SK-N-SH (cell line): Measurements from ENCODE around the gene UBE4B. TPM values are rescaled to one million over a fixed set of nuclear protein-coding genes. Genes with fewer than 3 reads are reported as not detected.

ENCODE experiments used
- CTCF ChIA-PET: fragments of 300-600, 350-600 bp; formaldehyde crosslinking; extraction: SDS; loops from one replicate; lab custom pipeline; 2021; lab: Yijun Ruan, JAX
- POLR2A ChIA-PET: fragments of 350-600 bp; sonication (Branson Sonifier 250); formaldehyde crosslinking; extraction: SDS; loops from one replicate; lab custom pipeline; 2020; ENCODE audit warnings: antibody characterized with exemption, inconsistent platforms; lab: Yijun Ruan, JAX
- DNase-seq: peaks from one replicate; pipeline ENCODE4 v3.0.0; 2012
- H2AFZ ChIP-seq: fragments of 200-600 bp; sonication (generic); 2 replicates; pipeline ENCODE4 v1.8.1; 2016; ENCODE audit warnings: antibody characterized with exemption, mild to moderate bottlenecking, low read depth
- H3F3A ChIP-seq: fragments of 200-600 bp; sonication (generic); replicated peaks from 2 replicates; pipeline ENCODE3; 2016; ENCODE audit warnings: antibody characterized with exemption, mild to moderate bottlenecking; ENCODE audit not compliant: insufficient read depth
- H3K27ac ChIP-seq, 2 experiments: fragments of 200-500 bp in 1 of 2; fragments of 200-600 bp in 1 of 2; sonication (Bioruptor generic) in 1 of 2; sonication (generic), shearing (Covaris generic) in 1 of 2; 2 replicates each; pipeline versions ENCODE4 v1.5.1 to v1.6.1; 2014 to 2016; ENCODE audit warnings: low read depth in 2 of 2, inconsistent platforms in 1 of 2, low read length in 1 of 2, mild to moderate bottlenecking in 1 of 2, mixed read lengths in 1 of 2
- H3K27me3 ChIP-seq: fragments of 200-600 bp; sonication (generic), shearing (Covaris generic); 2 replicates; pipeline ENCODE4 v1.6.1; 2016; ENCODE audit warnings: mixed run types; ENCODE audit not compliant: insufficient read depth
- H3K36me3 ChIP-seq, 2 experiments: fragments of 200-500 bp in 1 of 2; fragments of 200-600 bp in 1 of 2; sonication (Bioruptor generic) in 1 of 2; sonication (generic) in 1 of 2; replicated peaks in 1 of 2; 2 replicates each; pipeline versions ENCODE3 to v1.5.1; 2014 to 2016; ENCODE audit warnings: low read length in 1 of 2, mild to moderate bottlenecking in 1 of 2; ENCODE audit not compliant: insufficient read depth in 2 of 2, control insufficient read depth in 1 of 2
- H3K4me1 ChIP-seq, 2 experiments: fragments of 200-500 bp in 1 of 2; fragments of 200-600 bp in 1 of 2; sonication (Bioruptor generic) in 1 of 2; sonication (generic), shearing (Covaris generic) in 1 of 2; 2 replicates each; pipeline versions ENCODE4 v1.5.1 to v1.6.1; 2014 to 2016; ENCODE audit warnings: low read depth in 1 of 2, low read length in 1 of 2, mixed run types in 1 of 2; ENCODE audit not compliant: insufficient read depth in 2 of 2, control insufficient read depth in 1 of 2
- H3K4me2 ChIP-seq: fragments of 200-600 bp; sonication (generic), shearing (Covaris generic); 2 replicates; pipeline ENCODE4 v1.6.1; 2017; ENCODE audit warnings: mixed run types
- H3K4me3 ChIP-seq, 2 experiments: fragments of 200-500 bp in 1 of 2; fragments of 200-600 bp in 1 of 2; sonication (Bioruptor generic) in 1 of 2; sonication (generic), shearing (Covaris generic) in 1 of 2; 2 replicates each; pipeline versions ENCODE4 v1.5.1 to v1.8.1; 2014 to 2016; ENCODE audit warnings: low read depth in 2 of 2, inconsistent platforms in 1 of 2, low read length in 1 of 2, mild to moderate bottlenecking in 1 of 2, mixed read lengths in 1 of 2, moderate library complexity in 1 of 2
- H3K79me2 ChIP-seq: fragments of 200-600 bp; sonication (generic); 2 replicates; pipeline ENCODE4 v1.8.1; 2017; ENCODE audit warnings: mild to moderate bottlenecking; ENCODE audit not compliant: insufficient read depth
- H3K9ac ChIP-seq: fragments of 200-600 bp; sonication (generic); 2 replicates; pipeline ENCODE4 v1.6.1; 2017; ENCODE audit warnings: mixed run types
- H3K9me2 ChIP-seq: fragments of 200-600 bp; sonication (generic); 2 replicates; pipeline ENCODE4 v1.6.1; 2017; ENCODE audit warnings: mixed run types
- H3K9me3 ChIP-seq: fragments of 200-600 bp; sonication (generic); 2 replicates; pipeline ENCODE4 v1.6.1; 2017; ENCODE audit warnings: mixed run types, mild to moderate bottlenecking, moderate library complexity
- H4K20me1 ChIP-seq: fragments of 200-600 bp; sonication (generic); 2 replicates; pipeline ENCODE4 v1.6.1; 2017; ENCODE audit warnings: mild to moderate bottlenecking, mixed run types; ENCODE audit not compliant: insufficient read depth
- CTCF ChIP-seq: fragments of 200-600 bp; sonication (generic); IDR thresholded peaks from 2 replicates; pipeline ENCODE4 v1.6.1; 2017; ENCODE audit warnings: antibody characterized with exemption, mild to moderate bottlenecking, moderate library complexity
- ELF1 ChIP-seq: IDR thresholded peaks from 2 replicates; pipeline ENCODE4 v1.4.0; 2012
- EP300 ChIP-seq, 2 experiments: IDR thresholded peaks; 2 replicates each; pipeline versions ENCODE4 v1.4.0 to v1.6.1; 2012; ENCODE audit warnings: borderline replicate concordance in 1 of 2, low read depth in 1 of 2, low read length in 1 of 2
- FOXJ3 ChIP-seq: sonication (generic); formaldehyde crosslinking; IDR thresholded peaks from 2 replicates; pipeline ENCODE4 v1.5.1; 2020; ENCODE audit warnings: mild to moderate bottlenecking, missing genetic modification reagents
- GABPA ChIP-seq: IDR thresholded peaks from 2 replicates; pipeline ENCODE4 v1.4.0; 2012; ENCODE audit warnings: low read depth, mild to moderate bottlenecking
- NFIC ChIP-seq: IDR thresholded peaks from 2 replicates; pipeline ENCODE4 v1.4.0; 2012; ENCODE audit warnings: borderline replicate concordance
- PBX3 ChIP-seq: IDR thresholded peaks from 2 replicates; pipeline ENCODE4; 2012
- RAD21 ChIP-seq: IDR thresholded peaks from 2 replicates; pipeline ENCODE4 v1.6.1; 2012; ENCODE audit warnings: mild to moderate bottlenecking, low read length
- SMC3 ChIP-seq: IDR thresholded peaks from 2 replicates; pipeline ENCODE4 v1.6.1; 2012; ENCODE audit warnings: low read depth, low read length, improper control_type of control experiment
- USF2 ChIP-seq: fragments of 150-350 bp; IDR thresholded peaks from 2 replicates; pipeline ENCODE4 v1.6.1; 2017; ENCODE audit warnings: antibody characterized with exemption, low read length, low read depth, borderline replicate concordance
- WGBS: methylation state at CpG from one replicate; pipeline ENCODE4 v1.1.6; 2017; ENCODE audit warnings: low lambda C conversion rate; 5-methylcytosine and 5-hydroxymethylcytosine counted together
- polyA plus RNA-seq, 3 experiments: library from polyadenylated mRNA; depleted of rRNA; stranded (reverse); fragments of >200 nt; gene quantifications; 2 replicates each; pipeline ENCODE4 v1.2.3, GENCODE V29; 2012

Gene UBE4B
- polyA plus RNA-seq, 1 of the 3 experiments (the other 2 are of a cell fraction) = 19.1 TPM

GRCh38 chr1:10152709-10153284 lies 120.0 kb downstream of the UBE4B start:
- H3K9ac ChIP-seq = no peak overlapping the region
- H3K9me3 ChIP-seq = no peaks in the 10 kb centered on the region
- peak; percentile 80 for TF ChIP-seq CTCF
- peak; percentile 31; the same call in 1 of the 2 replicates for TF ChIP-seq NFIC
- peak; percentile 47 for TF ChIP-seq SMC3
- TF ChIP-seq RAD21 = peak; percentile 69
- TF ChIP-seq USF2 = no peak
- no peak overlapping the region for H2AFZ ChIP-seq
- peak; percentile 63 for DNase-seq
- peaks cover 8 to 29% of the 10 kb centered on the region in 2 experiments for H3K36me3 ChIP-seq
- H3F3A ChIP-seq = peaks cover 8% of the 10 kb centered on the region
- H3K9me2 ChIP-seq = no peaks in the 10 kb centered on the region
- ChIA-PET CTCF (interaction anchor here (0.6 to 2.0 kb wide), 17 partner anchors 8 to 285 kb away, joined by 3 to 8 read pairs (median 3); no protein-coding TSS in a partner anchor), POLR2A (no interaction called here)
- H3K4me1 ChIP-seq = no peaks in the 10 kb centered on the region
- H3K27ac ChIP-seq = no peak overlapping the region
- H4K20me1 ChIP-seq = no peaks in the 10 kb centered on the region
- H3K4me3 ChIP-seq = no peak overlapping the region; a peak in 1 of 4 replicates
- H3K4me2 ChIP-seq = no peak overlapping the region
- WGBS = 82% methylated on average over 8 of the region's 8 CpGs
- no peaks in the 10 kb centered on the region for H3K79me2 ChIP-seq
- H3K27me3 ChIP-seq = no peaks in the 10 kb centered on the region

GRCh38 chr1:10155087-10155712 lies 122.4 kb downstream of the UBE4B start:
- Histone ChIP-seq H3K4me1 (no peaks in the 10 kb centered on the region), H3K9me3 (no peaks in the 10 kb centered on the region), H3K9me2 (no peaks in the 10 kb centered on the region), H4K20me1 (no peaks in the 10 kb centered on the region), H3K4me2 (no peak overlapping the region), H3F3A (peaks cover 4% of the 10 kb centered on the region), H3K79me2 (no peaks in the 10 kb centered on the region), H3K36me3 (peaks cover 5 to 22% of the 10 kb centered on the region in 2 experiments), H2AFZ (no peak overlapping the region), H3K27ac (no peak overlapping the region), H3K27me3 (no peaks in the 10 kb centered on the region), H3K9ac (no peak overlapping the region), H3K4me3 (no peak overlapping the region)
- ChIA-PET POLR2A (no interaction called here), CTCF (interaction anchor here (0.5 to 1.5 kb wide), 2 partner anchors 281 to 456 kb away, joined by 3 to 4 read pairs; no protein-coding TSS in a partner anchor)
- no peak for DNase-seq
- TF ChIP-seq PBX3 (no peak), FOXJ3 (no peak), EP300 (IDR thresholded peaks at IDR 0.05; ENCODE audit: borderline replicate concordance in 1 of 2, low read depth in 1 of 2, low read length in 1 of 2) (no peak), ELF1 (no peak), RAD21 (no peak), GABPA (no peak)
- 90% methylated on average over 4 of the region's 4 CpGs for WGBS
